CD8-positive, alpha-beta memory T cell (primary cell): ENCODE measurements around the gene SPAG6. TPM values are rescaled to one million over a fixed set of nuclear protein-coding genes. Genes with fewer than 3 reads are reported as not detected.
"Not testable (repeated sequence)": the region's sequence is repeated elsewhere in the genome, so short reads cannot be mapped to it uniquely, and the experiment has no call there.

Source experiments
- CTCF ChIA-PET: fragments of 350-600 bp; sonication (Branson Sonifier 250); formaldehyde crosslinking; loops from one replicate; lab custom pipeline; 2021; ENCODE audit warnings: antibody characterized with exemption; lab: Charles Lee
- POLR2A ChIA-PET: fragments of 350-600 bp; sonication (Branson Sonifier 250); formaldehyde crosslinking; loops from one replicate; lab custom pipeline; 2021; ENCODE audit warnings: antibody characterized with exemption; lab: Charles Lee
- DNase-seq, 5 donors: peaks; one replicate each; pipeline versions ENCODE4 v3.0.0 to v3.0.0-alpha.2; 2020 to 2022; ENCODE audit warnings: mixed read lengths in 1 of 5
- H3K27ac ChIP-seq: one replicate; pipeline ENCODE4 v1.7.0; 2013; ENCODE audit warnings: low read depth, mild to moderate bottlenecking, low read length, moderate library complexity
- H3K27me3 ChIP-seq: 2 replicates; pipeline ENCODE4 v1.7.0; 2013; ENCODE audit warnings: low read length, mild to moderate bottlenecking; ENCODE audit not compliant: insufficient read depth, poor library complexity, severe bottlenecking
- H3K36me3 ChIP-seq: 2 replicates; pipeline ENCODE4 v1.7.0; 2013; ENCODE audit warnings: mild to moderate bottlenecking, low read length, moderate library complexity; ENCODE audit not compliant: insufficient read depth
- H3K4me1 ChIP-seq: 2 replicates; pipeline ENCODE4 v1.7.0; 2013; ENCODE audit warnings: mild to moderate bottlenecking, low read length, moderate library complexity; ENCODE audit not compliant: insufficient read depth
- H3K4me3 ChIP-seq: 2 replicates; pipeline ENCODE4 v1.7.0; 2013; ENCODE audit warnings: mild to moderate bottlenecking, low read length
- H3K9me3 ChIP-seq: 2 replicates; pipeline ENCODE4 v1.7.0; 2013; ENCODE audit warnings: mild to moderate bottlenecking, low read length
- H3K27ac Mint-ChIP-seq, 8 donors: one replicate each; pipeline ENCODE4 v1.8.0; 2020 to 2021; ENCODE audit warnings: mixed read lengths in 8 of 8, mild to moderate bottlenecking in 6 of 8, inconsistent platforms in 3 of 8, moderate library complexity in 3 of 8
- H3K27me3 Mint-ChIP-seq, 2 donors: one replicate each; pipeline ENCODE4 v1.8.0; 2020 to 2021; ENCODE audit warnings: mixed read lengths in 2 of 2, mild to moderate bottlenecking in 1 of 2, moderate library complexity in 1 of 2
- H3K36me3 Mint-ChIP-seq, 3 donors: one replicate each; pipeline ENCODE4 v1.8.0; 2020 to 2021; ENCODE audit warnings: mixed read lengths in 3 of 3, inconsistent platforms in 1 of 3, mild to moderate bottlenecking in 1 of 3
- H3K4me1 Mint-ChIP-seq, 3 donors: one replicate each; pipeline ENCODE4 v1.8.0; 2020 to 2021; ENCODE audit warnings: mixed read lengths in 3 of 3, inconsistent platforms in 1 of 3, mild to moderate bottlenecking in 1 of 3
- H3K4me3 Mint-ChIP-seq, 7 donors: one replicate each; pipeline ENCODE4 v1.8.0; 2020 to 2021; ENCODE audit warnings: mixed read lengths in 7 of 7, mild to moderate bottlenecking in 6 of 7, moderate library complexity in 4 of 7, inconsistent platforms in 2 of 7
- H3K9me3 Mint-ChIP-seq, 5 donors: one replicate each; pipeline ENCODE4 v1.8.0; 2020 to 2022; ENCODE audit warnings: mixed read lengths in 5 of 5, mild to moderate bottlenecking in 3 of 5, moderate library complexity in 2 of 5, inconsistent platforms in 1 of 5
- polyA plus RNA-seq: library from polyadenylated mRNA; unstranded; fragments of 300-500 nt; fragmentation: Illumina TruSeq; gene quantifications from one replicate; pipeline ENCODE4 v1.2.3, GENCODE V29; 2021
- total RNA-seq, 2 experiments: library from RNA; stranded (reverse); gene quantifications; one replicate each; pipeline ENCODE4 v1.2.3, GENCODE V29; 2021

SPAG6 gene
- total and polyA plus RNA-seq, 3 experiments from 2014 or later, result 0.22 TPM; not detected in 2

GRCh38 chr10:22357770-22358169 is 12.5 kb downstream of the SPAG6 start:
- CTCF ChIA-PET, H3K4me1 ChIP-seq, DNase-seq, H3K9me3 ChIP-seq, H3K36me3 Mint-ChIP-seq, POLR2A ChIA-PET, H3K4me3 ChIP-seq, H3K36me3 ChIP-seq, H3K27me3 ChIP-seq, H3K4me3 Mint-ChIP-seq, H3K27ac Mint-ChIP-seq, H3K4me1 Mint-ChIP-seq, H3K27ac ChIP-seq, H3K9me3 Mint-ChIP-seq: not testable (repeated sequence)
- peaks cover 0 to 21% of the 10 kb centered on the region in 2 donors for H3K27me3 Mint-ChIP-seq

GRCh38 chr10:22363305-22363704 is 18.0 kb downstream of the SPAG6 start:
- Histone ChIP-seq H3K27me3 (peaks cover 6% of the 10 kb centered on the region), H3K27ac (no peak overlapping the region), H3K4me1 (no peaks in the 10 kb centered on the region), H3K36me3 (no peaks in the 10 kb centered on the region), H3K4me3 (no peak overlapping the region), H3K9me3 (no peaks in the 10 kb centered on the region)
- H3K27me3 Mint-ChIP-seq, result peaks cover 3 to 41% of the 10 kb centered on the region in 2 donors
- H3K27ac Mint-ChIP-seq, result no peak overlapping the region
- no peak for DNase-seq
- peaks cover 4 to 10% (median 7%) of the 10 kb centered on the region in 3 donors for H3K4me1 Mint-ChIP-seq
- POLR2A ChIA-PET, result no interaction called here
- no peak overlapping the region for H3K4me3 Mint-ChIP-seq
- H3K9me3 Mint-ChIP-seq, result no peaks in the 10 kb centered on the region
- H3K36me3 Mint-ChIP-seq, result no peaks in the 10 kb centered on the region
- CTCF ChIA-PET, result no interaction called here

DNA sequence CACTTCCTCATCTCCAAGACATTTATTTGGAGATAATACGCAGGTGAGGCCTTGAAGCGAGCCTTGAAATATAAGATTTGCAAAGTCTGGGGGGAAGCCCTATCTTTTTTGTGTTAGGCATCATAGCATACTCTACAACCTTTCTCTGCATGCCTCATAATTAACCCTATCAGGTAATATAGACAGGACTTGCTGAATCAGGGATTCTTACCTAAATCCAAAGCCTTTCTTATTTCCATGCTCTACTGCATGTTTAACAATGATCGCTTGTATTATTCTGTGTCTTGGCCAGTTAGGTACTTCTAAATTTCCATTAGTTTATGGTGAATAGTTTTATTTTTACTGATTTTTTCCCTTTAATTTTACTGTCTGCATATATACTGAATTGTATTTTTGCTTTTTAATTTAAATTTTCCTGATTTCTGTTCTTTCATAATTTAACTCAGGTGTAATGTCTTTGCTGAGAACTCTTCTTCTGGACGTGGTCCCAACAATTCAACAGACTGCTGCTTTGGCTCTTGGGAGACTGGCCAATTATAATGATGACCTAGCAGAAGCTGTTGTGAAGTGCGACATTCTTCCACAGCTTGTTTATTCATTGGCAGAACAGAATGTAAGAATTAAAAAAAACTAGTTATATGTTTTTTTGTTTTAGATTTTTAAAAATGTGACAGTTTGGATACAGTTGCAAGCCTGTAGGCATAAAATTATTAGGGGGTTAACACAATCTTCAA is 19.3 kb downstream of the SPAG6 start:
- Histone ChIP-seq H3K4me1 (no peaks in the 10 kb centered on the region), H3K27ac (no peak overlapping the region), H3K27me3 (peaks cover 6% of the 10 kb centered on the region), H3K36me3 (no peaks in the 10 kb centered on the region), H3K9me3 (no peaks in the 10 kb centered on the region), H3K4me3 (no peak overlapping the region)
- H3K27ac Mint-ChIP-seq, result no peak overlapping the region
- H3K4me1 Mint-ChIP-seq, result peaks cover 4 to 14% (median 12%) of the 10 kb centered on the region in 3 donors
- no peaks in the 10 kb centered on the region for H3K36me3 Mint-ChIP-seq
- H3K27me3 Mint-ChIP-seq, result peaks cover 3 to 41% of the 10 kb centered on the region in 2 donors
- DNase-seq, result no peak
- no peaks in the 10 kb centered on the region for H3K9me3 Mint-ChIP-seq
- CTCF ChIA-PET, result no interaction called here
- no peak overlapping the region for H3K4me3 Mint-ChIP-seq
- POLR2A ChIA-PET, result no interaction called here

DNA sequence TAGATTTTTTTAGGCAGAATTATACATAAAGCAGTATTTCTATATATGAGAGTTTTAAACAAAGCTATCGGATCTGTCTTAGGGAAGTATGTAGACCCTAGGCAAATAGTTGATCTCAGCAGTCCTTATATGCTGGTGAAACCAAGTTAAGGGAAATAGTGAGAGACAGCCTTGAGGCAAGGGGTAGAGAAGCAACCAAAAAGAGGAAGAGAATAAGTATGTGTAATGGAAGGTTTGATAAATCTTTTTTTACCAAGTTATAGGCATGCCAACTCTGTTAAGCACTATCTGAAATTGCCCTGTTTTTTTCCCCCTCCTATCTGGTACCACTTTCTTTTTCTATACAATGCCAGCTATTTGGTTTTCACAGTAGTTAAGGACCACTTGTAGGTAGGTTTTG is 19.9 kb downstream of the SPAG6 start:
- H3K4me1 Mint-ChIP-seq, result peaks cover 5 to 20% (median 17%) of the 10 kb centered on the region in 3 donors
- no peak overlapping the region for H3K27ac Mint-ChIP-seq
- CTCF ChIA-PET, result no interaction called here
- peaks cover 3 to 37% of the 10 kb centered on the region in 2 donors for H3K27me3 Mint-ChIP-seq
- H3K4me3 ChIP-seq, result no peak overlapping the region
- no peaks in the 10 kb centered on the region for H3K9me3 ChIP-seq
- H3K4me3 Mint-ChIP-seq, result no peak overlapping the region
- no peaks in the 10 kb centered on the region for H3K36me3 ChIP-seq
- no peaks in the 10 kb centered on the region for H3K9me3 Mint-ChIP-seq
- peaks cover 6% of the 10 kb centered on the region for H3K27me3 ChIP-seq
- DNase-seq, result no peak
- peaks cover 2% of the 10 kb centered on the region for H3K4me1 ChIP-seq
- no peaks in the 10 kb centered on the region for H3K36me3 Mint-ChIP-seq
- no peak overlapping the region for H3K27ac ChIP-seq
- POLR2A ChIA-PET, result no interaction called here

DNA sequence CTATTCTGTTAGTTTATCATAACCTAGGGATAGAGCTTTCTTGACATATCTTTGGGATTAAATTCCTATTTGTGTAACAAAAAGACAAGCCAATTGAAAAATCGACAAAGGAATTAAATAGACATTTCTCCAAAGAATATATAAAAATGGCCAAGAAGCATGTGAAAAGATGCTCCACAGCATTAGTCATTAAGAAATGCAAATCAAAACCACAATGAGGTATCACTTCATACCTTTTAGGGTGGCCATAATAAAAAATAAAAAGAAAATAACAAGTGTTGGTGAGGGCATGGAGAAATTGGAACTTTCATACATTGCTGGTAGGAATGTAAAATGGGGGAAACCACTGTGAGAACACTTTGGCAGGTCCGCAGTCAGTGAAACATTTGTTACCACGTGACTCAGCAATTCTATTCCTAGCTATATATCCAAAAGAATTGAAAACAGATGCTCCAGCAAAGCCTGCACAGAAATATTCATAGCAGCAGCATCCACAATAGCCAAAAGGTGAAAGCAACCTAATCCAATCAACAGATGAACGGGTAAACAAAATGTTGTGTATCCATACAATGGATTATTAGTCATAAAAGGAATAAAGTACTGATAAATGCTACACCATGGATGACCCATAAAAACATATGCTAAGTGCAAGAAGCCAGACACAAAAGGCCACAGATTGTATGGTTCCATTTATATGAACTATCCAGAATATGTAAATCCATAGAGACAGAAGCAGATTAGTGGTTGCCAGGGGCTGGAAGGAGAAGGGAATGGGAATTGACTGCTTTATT is 20.5 kb downstream of the SPAG6 start:
- ChIA-PET POLR2A (no interaction called here), CTCF (no interaction called here)
- Mint-ChIP-seq H3K27me3 (peaks cover 3 to 34% of the 10 kb centered on the region in 2 donors), H3K36me3 (no peaks in the 10 kb centered on the region), H3K4me3 (no peak overlapping the region), H3K4me1 (peaks cover 6 to 26% (median 18%) of the 10 kb centered on the region in 3 donors), H3K9me3 (no peaks in the 10 kb centered on the region), H3K27ac (no peak overlapping the region)
- Histone ChIP-seq H3K9me3 (no peaks in the 10 kb centered on the region), H3K4me3 (no peak overlapping the region), H3K27me3 (peaks cover 6% of the 10 kb centered on the region), H3K36me3 (no peaks in the 10 kb centered on the region), H3K4me1 (peaks cover 3% of the 10 kb centered on the region), H3K27ac (no peak overlapping the region)
- DNase-seq, result no peak

- Histone ChIP-seq H3K9me3 (no peaks in the 10 kb centered on the region), H3K4me3 (no peak overlapping the region), H3K4me1 (peaks cover 3% of the 10 kb centered on the region), H3K27ac (no peak overlapping the region), H3K36me3 (no peaks in the 10 kb centered on the region), H3K27me3 (peaks cover 6% of the 10 kb centered on the region)
- peaks cover 6 to 27% (median 18%) of the 10 kb centered on the region in 3 donors for H3K4me1 Mint-ChIP-seq
- POLR2A ChIA-PET, result no interaction called here
- H3K27me3 Mint-ChIP-seq, result peaks cover 3 to 33% of the 10 kb centered on the region in 2 donors
- no peak overlapping the region for H3K4me3 Mint-ChIP-seq
- CTCF ChIA-PET, result no interaction called here
- no peaks in the 10 kb centered on the region for H3K36me3 Mint-ChIP-seq
- no peaks in the 10 kb centered on the region for H3K9me3 Mint-ChIP-seq
- no peak for DNase-seq
- H3K27ac Mint-ChIP-seq, result no peak overlapping the region
Observed at GRCh38 chr10:22366435-22366703, 21.1 kb downstream of the SPAG6 start.

DNA sequence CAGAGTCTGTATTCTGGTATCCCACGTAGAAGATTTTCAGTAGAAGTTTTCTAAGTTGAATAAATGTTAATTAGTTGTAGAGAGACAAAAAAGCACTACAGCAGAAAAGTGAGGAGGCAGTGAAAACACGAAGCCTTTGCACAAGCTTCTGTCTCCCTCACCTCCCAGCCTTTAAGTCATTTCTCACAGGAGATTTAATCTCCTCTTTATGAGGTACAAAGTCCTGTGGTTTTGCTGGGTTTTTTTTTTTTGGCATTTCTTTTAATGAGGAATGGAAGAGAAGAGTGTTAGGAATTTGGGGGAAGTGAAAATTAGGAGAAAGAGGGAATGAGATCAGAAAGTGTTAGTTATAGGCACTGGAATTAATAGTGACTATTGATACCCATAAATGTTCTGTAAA is 21.5 kb downstream of the SPAG6 start:
- peaks cover 3 to 33% of the 10 kb centered on the region in 2 donors for H3K27me3 Mint-ChIP-seq
- ChIA-PET CTCF (no interaction called here), POLR2A (no interaction called here)
- no peak overlapping the region for H3K4me3 ChIP-seq
- H3K9me3 Mint-ChIP-seq, result no peaks in the 10 kb centered on the region
- no peak for DNase-seq
- no peak overlapping the region for H3K4me3 Mint-ChIP-seq
- H3K27ac ChIP-seq, result no peak overlapping the region
- no peaks in the 10 kb centered on the region for H3K36me3 ChIP-seq
- H3K9me3 ChIP-seq, result no peaks in the 10 kb centered on the region
- peaks cover 6 to 27% (median 18%) of the 10 kb centered on the region in 3 donors for H3K4me1 Mint-ChIP-seq
- no peak overlapping the region for H3K27ac Mint-ChIP-seq
- H3K4me1 ChIP-seq, result peaks cover 3% of the 10 kb centered on the region
- no peaks in the 10 kb centered on the region for H3K36me3 Mint-ChIP-seq
- peaks cover 6% of the 10 kb centered on the region for H3K27me3 ChIP-seq

- ChIA-PET POLR2A (no interaction called here), CTCF (no interaction called here)
- peaks cover 6 to 27% (median 18%) of the 10 kb centered on the region in 3 donors for H3K4me1 Mint-ChIP-seq
- DNase-seq, result no peak
- H3K27me3 Mint-ChIP-seq, result peaks cover 3 to 33% of the 10 kb centered on the region in 2 donors
- Histone ChIP-seq H3K4me1 (peaks cover 3% of the 10 kb centered on the region), H3K27me3 (peaks cover 4% of the 10 kb centered on the region), H3K36me3 (no peaks in the 10 kb centered on the region), H3K4me3 (no peak overlapping the region), H3K9me3 (no peaks in the 10 kb centered on the region), H3K27ac (no peak overlapping the region)
- no peaks in the 10 kb centered on the region for H3K9me3 Mint-ChIP-seq
- H3K36me3 Mint-ChIP-seq, result no peaks in the 10 kb centered on the region
- H3K27ac Mint-ChIP-seq, result no peak overlapping the region
- H3K4me3 Mint-ChIP-seq, result no peak overlapping the region
Observed at GRCh38 chr10:22367471-22367870, 22.2 kb downstream of the SPAG6 start.
